Skeletal muscle cell (primary cell): ENCODE measurements around the gene SERPINA10.
"Not testable (repeated sequence)": the region's sequence is repeated elsewhere in the genome, so short reads cannot be mapped to it uniquely, and the experiment has no call there.

Experiments
- DNase-seq: peaks from one replicate; pipeline ENCODE4 v3.0.0-alpha.2; 2010; ENCODE audit warnings: low read depth
- H3K4me3 ChIP-seq: 2 replicates; pipeline ENCODE4 v1.5.1; 2011; ENCODE audit warnings: low read depth, mild to moderate bottlenecking, control low read depth, low read length, moderate library complexity

SERPINA10 gene

DNA sequence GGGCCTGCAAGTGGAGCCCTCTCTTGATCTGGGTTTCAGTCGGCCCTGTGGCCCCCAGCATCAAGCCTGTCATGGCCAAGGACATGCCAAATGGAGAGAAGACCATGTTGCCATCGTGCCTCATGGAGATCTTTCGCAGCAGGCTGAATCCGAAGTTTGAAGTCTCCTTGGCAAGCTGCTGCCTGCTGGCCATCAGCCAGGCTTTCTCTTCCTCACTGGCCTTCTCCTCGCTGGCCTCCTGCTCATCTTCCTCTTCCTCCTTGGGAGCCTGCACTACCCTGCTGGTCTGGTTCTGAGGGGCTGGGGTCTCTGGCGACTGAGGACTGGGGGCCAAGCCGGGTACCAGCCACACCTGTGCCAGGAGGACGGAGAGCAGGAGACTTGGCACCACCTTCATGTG, 2.9 kb downstream of the SERPINA10 start:
- no peak overlapping the region for H3K4me3 ChIP-seq
- no peak for DNase-seq

GRCh38 chr14:94288610-94289465, 4.2 kb downstream of the SERPINA10 start:
- DNase-seq = no peak

GRCh38 chr14:94285158-94285557, 7.9 kb downstream of the SERPINA10 start:
- no peak overlapping the region for H3K4me3 ChIP-seq
- no peak for DNase-seq

More at GRCh38 chr14:94288610-94289465, 4.2 kb downstream of the SERPINA10 start:
- no peak overlapping the region for H3K4me3 ChIP-seq

- DNase-seq = no peak
- no peak overlapping the region for H3K4me3 ChIP-seq
These were observed 8.8 kb downstream of the SERPINA10 start for GRCh38 chr14:94284221-94284620.

GRCh38 chr14:94282991-94283723, 9.9 kb downstream of the SERPINA10 start:
- DNase-seq = no peak
- H3K4me3 ChIP-seq = no peak overlapping the region

- DNase-seq = no peak
- H3K4me3 ChIP-seq = no peak overlapping the region
These were observed 14.3 kb downstream of the SERPINA10 start for GRCh38 chr14:94278731-94279130.

GRCh38 chr14:94276898-94277561, 16.0 kb downstream of the SERPINA10 start:
- H3K4me3 ChIP-seq, DNase-seq: not testable (repeated sequence)

- H3K4me3 ChIP-seq = no peak overlapping the region
- DNase-seq = no peak
These were observed 23.9 kb downstream of the SERPINA10 start for GRCh38 chr14:94269156-94269555.

DNA sequence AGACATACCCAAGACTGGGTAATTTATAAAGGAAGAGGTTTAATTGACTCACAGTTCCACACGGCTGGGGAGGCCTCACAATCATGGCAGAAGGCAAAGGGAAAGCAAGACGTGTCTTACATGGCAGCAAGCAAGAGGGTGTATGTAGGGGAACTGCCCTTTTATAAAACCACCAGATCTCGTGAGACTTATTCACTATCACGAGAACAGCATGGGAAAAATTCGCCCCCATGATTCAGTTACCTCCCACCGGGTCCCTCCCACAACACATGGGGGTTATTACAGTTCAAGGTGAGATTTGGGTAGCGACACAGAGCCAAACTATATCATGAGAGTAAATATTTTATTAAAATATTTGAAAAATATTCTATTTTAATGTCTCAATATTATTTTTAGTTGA, 24.5 kb downstream of the SERPINA10 start:
- DNase-seq = not testable (repeated sequence)

GRCh38 chr14:94267352-94267751, 25.7 kb downstream of the SERPINA10 start:
- DNase-seq = no peak
- no peak overlapping the region for H3K4me3 ChIP-seq

More for the DNA sequence above, 24.5 kb downstream of the SERPINA10 start:
- not testable (repeated sequence) for H3K4me3 ChIP-seq

- not testable (repeated sequence) for H3K4me3 ChIP-seq, DNase-seq
These were observed 28.9 kb downstream of the SERPINA10 start for GRCh38 chr14:94264195-94264594.

GRCh38 chr14:94244182-94244581, 48.9 kb downstream of the SERPINA10 start:
- H3K4me3 ChIP-seq = no peak overlapping the region
- DNase-seq = no peak

DNA sequence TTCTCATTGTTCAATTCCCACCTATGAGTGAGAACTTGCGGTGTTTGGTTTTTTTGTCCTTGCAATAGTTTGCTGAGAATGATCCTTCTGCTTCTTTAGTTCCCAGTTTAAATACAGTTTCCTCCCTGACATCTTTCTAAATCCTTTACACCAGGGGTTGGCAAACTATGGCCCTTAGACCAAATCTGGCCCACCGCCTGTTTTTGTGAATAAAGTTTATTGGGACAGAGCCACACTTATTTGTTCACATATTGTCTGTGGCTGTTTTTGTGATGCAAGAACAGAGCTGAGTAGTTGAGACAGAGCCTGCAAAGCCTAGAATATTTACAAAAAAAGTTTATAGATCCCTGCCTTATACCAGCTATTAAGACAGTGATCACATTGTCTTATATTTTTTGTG, 53.7 kb downstream of the SERPINA10 start:
- DNase-seq = no peak
- no peak overlapping the region for H3K4me3 ChIP-seq

GRCh38 chr14:94237983-94238382, 55.1 kb downstream of the SERPINA10 start:
- H3K4me3 ChIP-seq = no peak overlapping the region
- DNase-seq = no peak

DNA sequence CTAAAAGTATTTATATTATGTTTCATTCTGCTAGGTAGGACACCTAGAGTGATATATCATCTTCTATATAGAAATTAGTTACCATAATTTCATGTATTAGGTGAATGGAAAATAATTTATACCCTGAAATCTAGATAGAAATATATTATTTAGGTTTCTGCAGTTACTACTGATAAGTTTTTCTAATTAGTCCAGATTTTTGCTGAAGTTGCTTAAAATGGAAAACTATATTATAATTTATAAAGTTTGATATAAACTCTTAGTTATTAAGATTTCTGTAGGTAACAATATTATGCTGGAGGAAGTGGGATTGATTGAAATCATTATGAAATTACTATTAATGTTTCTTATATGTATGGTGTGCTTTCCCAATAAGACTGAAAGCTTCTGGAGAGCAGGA, 56.0 kb downstream of the SERPINA10 start:
- H3K4me3 ChIP-seq = no peak overlapping the region
- no peak for DNase-seq
